NCI-H2029 treated with DMSO at 0.1 percent for 48 hours (cell line): ENCODE data around the gene PRUNE2.

Source experiments
- DNase-seq: peaks from one replicate; lab custom pipeline; 2025; lab: John Stamatoyannopoulos, UW

The PRUNE2 gene

GRCh38 chr9:76732341-76732958 is 173.5 kb downstream of the PRUNE2 start:
- DNase-seq = no peak

DNA sequence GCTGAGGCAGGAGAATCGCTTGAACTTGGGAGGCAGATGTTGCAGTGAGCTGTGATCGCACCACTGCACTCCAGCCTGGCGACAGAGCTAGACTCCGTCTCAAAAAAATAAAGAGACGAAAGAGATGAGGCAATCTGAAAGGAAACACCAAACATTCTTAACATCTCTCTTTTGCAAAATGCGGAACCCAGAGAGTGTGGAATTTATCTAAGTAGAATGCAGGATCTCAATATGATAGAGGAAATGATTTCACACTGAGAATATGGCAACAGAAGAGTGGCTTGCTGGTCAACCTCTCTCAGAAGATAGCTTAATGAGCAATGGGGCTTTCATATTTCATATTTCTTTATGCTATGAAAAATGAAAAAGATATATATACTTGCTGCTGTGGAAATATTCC is 175.1 kb downstream of the PRUNE2 start:
- no peak for DNase-seq

GRCh38 chr9:76729980-76730737 is 175.8 kb downstream of the PRUNE2 start:
- peak; percentile 37 for DNase-seq

DNA sequence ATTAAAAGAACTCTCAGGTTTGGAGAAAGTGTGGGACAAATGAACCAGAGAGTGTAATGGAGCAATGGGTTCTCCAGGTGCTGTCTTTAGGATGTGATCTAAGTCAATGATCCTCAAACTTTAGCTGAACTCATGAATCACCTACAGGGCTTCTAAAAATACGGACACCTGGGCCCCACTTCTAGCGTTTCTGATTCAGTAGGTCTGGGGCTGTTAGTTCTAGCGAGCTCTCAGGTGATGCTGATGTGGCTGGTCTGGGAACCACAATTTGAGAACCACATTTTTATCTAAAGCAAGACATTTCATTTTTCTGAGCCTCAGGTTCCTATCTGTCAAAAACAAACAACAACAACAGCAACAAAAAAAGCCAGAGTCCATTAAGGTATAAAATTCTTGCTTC is 176.8 kb downstream of the PRUNE2 start:
- DNase-seq = no peak

DNA sequence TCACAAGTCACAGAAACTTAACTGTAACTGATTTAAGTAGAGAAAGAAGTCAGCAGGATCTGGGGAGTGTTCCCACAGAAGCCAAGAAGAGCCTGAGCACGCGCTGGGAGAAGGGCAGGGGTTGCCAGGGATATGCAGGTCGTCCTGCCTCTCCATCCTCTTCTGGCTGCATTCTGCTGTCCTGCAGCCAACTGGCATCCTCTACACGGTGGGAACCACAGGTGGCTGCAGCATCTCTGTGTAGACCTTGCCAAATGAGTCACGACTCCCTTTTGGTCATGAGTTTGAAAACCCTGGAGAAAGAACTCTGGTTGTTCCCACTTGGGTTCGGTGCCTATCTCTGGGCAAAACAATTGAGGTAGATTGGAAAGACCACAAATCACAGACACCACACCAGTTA is 180.0 kb downstream of the PRUNE2 start:
- DNase-seq = peak; percentile 52

- DNase-seq = peak; percentile 40
Measured at GRCh38 chr9:76725011-76725546, 180.8 kb downstream of the PRUNE2 start.

DNA sequence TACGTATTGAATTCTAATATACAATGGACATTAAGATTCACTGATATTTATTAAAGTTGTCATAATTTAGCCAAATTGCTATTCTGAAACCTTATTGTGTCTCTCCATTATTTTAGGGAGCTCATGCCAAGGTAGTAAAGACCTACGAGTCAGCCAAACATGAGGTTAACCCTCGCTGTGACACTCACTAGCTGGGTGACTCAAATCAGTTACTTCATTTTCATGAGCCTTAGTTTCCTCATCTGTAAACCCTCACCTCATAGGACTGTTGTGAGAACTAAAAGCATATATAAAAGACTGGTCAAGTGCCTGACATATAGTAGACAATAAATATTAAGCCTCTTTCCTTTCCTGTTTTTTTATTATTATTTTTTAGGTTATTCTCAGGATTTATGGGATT is 185.7 kb downstream of the PRUNE2 start:
- DNase-seq = no peak

GRCh38 chr9:76718166-76718565 is 187.7 kb downstream of the PRUNE2 start:
- no peak for DNase-seq

- peak; percentile 70 for DNase-seq
Measured at GRCh38 chr9:76717613-76718012, 188.3 kb downstream of the PRUNE2 start.

GRCh38 chr9:76717176-76717575 is 188.7 kb downstream of the PRUNE2 start:
- DNase-seq = peak; percentile 86

GRCh38 chr9:76716085-76716672 is 189.7 kb downstream of the PRUNE2 start:
- DNase-seq = peak; percentile 62

- no peak for DNase-seq
Measured at GRCh38 chr9:76713381-76713780, 192.5 kb downstream of the PRUNE2 start.

- no peak for DNase-seq
Measured at GRCh38 chr9:76709020-76709419, 196.9 kb downstream of the PRUNE2 start.

- no peak for DNase-seq
Measured at GRCh38 chr9:76707510-76707909, 198.4 kb downstream of the PRUNE2 start.

GRCh38 chr9:76704593-76705204 is 201.2 kb downstream of the PRUNE2 start:
- DNase-seq = peak; percentile 81

GRCh38 chr9:76703270-76703669 is 202.6 kb downstream of the PRUNE2 start:
- no peak for DNase-seq

- no peak for DNase-seq
Measured at GRCh38 chr9:76701441-76702039, 204.4 kb downstream of the PRUNE2 start.

GRCh38 chr9:76700916-76701315 is 205.0 kb downstream of the PRUNE2 start:
- no peak for DNase-seq

GRCh38 chr9:76699971-76700370 is 205.9 kb downstream of the PRUNE2 start:
- DNase-seq = no peak

DNA sequence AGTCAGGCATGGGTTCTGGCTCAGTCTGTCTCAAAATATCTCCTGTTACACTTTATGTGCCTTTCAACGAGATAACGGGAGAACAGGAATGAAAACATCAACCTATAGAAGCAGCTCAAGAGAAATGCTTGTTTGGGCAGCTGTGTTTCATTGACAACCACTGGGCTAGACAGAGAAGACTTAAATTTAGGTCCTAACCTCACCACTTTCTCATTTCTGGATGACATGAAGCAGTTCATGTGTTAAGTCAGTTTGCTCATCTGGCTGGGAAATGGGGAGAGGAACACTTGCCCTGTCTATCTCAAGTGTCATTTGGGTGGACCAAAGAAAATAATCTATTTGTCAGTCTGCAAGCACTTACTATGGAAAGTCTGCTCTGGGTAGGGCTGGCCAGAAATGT is 208.4 kb downstream of the PRUNE2 start:
- DNase-seq = peak; percentile 44

DNA sequence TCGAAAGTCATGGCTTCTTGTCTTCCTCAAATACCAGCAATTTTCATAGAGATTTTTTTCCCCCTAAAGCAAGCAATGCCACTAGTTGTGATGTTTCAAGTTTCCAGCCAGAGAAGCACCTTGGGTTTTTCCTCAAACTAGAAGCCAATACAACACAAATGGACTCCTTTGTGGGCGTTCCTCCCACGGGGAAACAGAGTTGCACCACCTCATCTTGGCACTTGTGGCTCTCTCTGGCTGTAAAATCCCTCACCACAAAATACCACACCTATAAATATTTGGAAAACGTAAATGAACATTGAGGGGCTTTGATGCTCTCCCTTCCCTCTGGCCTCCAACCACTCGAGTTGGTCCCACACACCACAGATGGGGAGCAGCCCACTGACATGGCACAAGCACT is 208.8 kb downstream of the PRUNE2 start:
- DNase-seq = no peak

DNA sequence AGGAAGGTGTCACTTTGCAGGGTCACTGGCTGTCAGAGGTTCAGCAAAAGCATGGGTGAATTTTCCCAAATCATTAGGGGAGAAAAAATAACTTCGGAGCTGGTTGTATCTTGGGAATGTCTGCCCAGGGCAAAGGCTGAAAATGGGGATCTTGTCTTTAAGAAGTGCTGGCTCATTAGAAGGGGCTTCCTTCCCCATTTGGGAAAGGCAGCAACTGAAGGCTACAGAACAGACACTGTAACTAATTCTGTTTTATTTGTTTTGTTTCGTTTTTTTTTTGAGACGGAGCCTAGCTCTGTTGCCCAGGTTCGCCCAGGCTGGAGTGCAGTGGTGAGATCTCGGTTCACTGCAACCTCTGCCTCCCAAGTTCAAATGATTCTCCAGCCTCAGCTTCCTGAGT is 212.0 kb downstream of the PRUNE2 start:
- no peak for DNase-seq
